Esophagus muscularis mucosa (tissue), 4 donors: ENCODE data around the gene MMP17. TPM values are rescaled to one million over a fixed set of nuclear protein-coding genes. Genes with fewer than 3 reads are reported as not detected.

Source experiments
- DNase-seq: peaks from one replicate; pipeline ENCODE4 v3.0.0-alpha.2; 2017; ENCODE audit errors: extremely low spot score
- H3K27ac ChIP-seq, 4 donors: fragments of 200-600 bp; sonication (generic); replicated peaks in 1 of 4; 1 replicate in 3 of 4; 2 replicates in 1 of 4; pipeline ENCODE4 v1.5.1; 2016 to 2019; ENCODE audit warnings: mild to moderate bottlenecking in 1 of 4
- H3K27me3 ChIP-seq, 4 donors: fragments of 200-600 bp; sonication (generic); one replicate each; pipeline versions ENCODE4 v1.5.1 to v1.6.0; 2016 to 2019
- H3K36me3 ChIP-seq, 4 donors: fragments of 200-600 bp; sonication (generic); one replicate each; pipeline ENCODE4 v1.5.1; 2016 to 2019
- H3K4me1 ChIP-seq, 4 donors: fragments of 200-600 bp; sonication (generic); one replicate each; pipeline ENCODE4 v1.5.1; 2016 to 2019
- H3K4me3 ChIP-seq, 4 donors: fragments of 200-600 bp; sonication (generic); 1 replicate in 2 of 4; 2 replicates in 2 of 4; pipeline ENCODE4 v1.5.1; 2016 to 2019; ENCODE audit warnings: mild to moderate bottlenecking in 4 of 4, moderate library complexity in 1 of 4
- H3K9me3 ChIP-seq, 4 donors: fragments of 200-600 bp; sonication (generic); 1 replicate in 3 of 4; 2 replicates in 1 of 4; pipeline ENCODE4 v1.5.1; 2016 to 2019
- EP300 ChIP-seq: sonication (generic); formaldehyde crosslinking; IDR thresholded peaks from one replicate; pipeline ENCODE4 v1.6.1; 2017; ENCODE audit warnings: antibody characterized with exemption
- POLR2A ChIP-seq: fragments of 450-650 bp; IDR thresholded peaks from one replicate; pipeline ENCODE4 v1.6.1; 2017; ENCODE audit warnings: antibody characterized with exemption, moderate library complexity, mild to moderate bottlenecking, low read depth
- POLR2AphosphoS5 ChIP-seq, 2 donors: sonication (generic); formaldehyde crosslinking; IDR thresholded peaks; one replicate each; pipeline ENCODE4 v1.6.1; 2017; ENCODE audit warnings: antibody characterized with exemption in 2 of 2
- WGBS: methylation state at CpG from one replicate; pipeline ENCODE4 v1.1.5; 2018; 5-methylcytosine and 5-hydroxymethylcytosine counted together
- intact Hi-C: fragments of 100-400 bp; cut with DNase I; formaldehyde crosslinking; loops from one replicate; pipeline ENCODE4 v1.15.1; 2023
- total RNA-seq, 4 donors: library from RNA; depleted of rRNA; stranded (reverse); fragments of >200 nt; gene quantifications; one replicate each; pipeline versions ENCODE4 v1.1.0 to v1.2.1, GENCODE V29; 2016
- TF ChIP-seq, protein P1 (sequence below), 3 experiments: fragments of 200-600 bp in 2 of 3; fragments of 450-650 bp in 1 of 3; sonication (generic) in 2 of 3; IDR thresholded peaks; one replicate each; pipeline ENCODE4 v1.5.1; 2017 to 2019; ENCODE audit warnings: antibody characterized with exemption in 3 of 3, mild to moderate bottlenecking in 2 of 3, moderate library complexity in 1 of 3

MMP17 gene
- total RNA-seq, 4 donors from 2014 or later, result 2.5 to 5.8 (median 5.1) TPM

DNA sequence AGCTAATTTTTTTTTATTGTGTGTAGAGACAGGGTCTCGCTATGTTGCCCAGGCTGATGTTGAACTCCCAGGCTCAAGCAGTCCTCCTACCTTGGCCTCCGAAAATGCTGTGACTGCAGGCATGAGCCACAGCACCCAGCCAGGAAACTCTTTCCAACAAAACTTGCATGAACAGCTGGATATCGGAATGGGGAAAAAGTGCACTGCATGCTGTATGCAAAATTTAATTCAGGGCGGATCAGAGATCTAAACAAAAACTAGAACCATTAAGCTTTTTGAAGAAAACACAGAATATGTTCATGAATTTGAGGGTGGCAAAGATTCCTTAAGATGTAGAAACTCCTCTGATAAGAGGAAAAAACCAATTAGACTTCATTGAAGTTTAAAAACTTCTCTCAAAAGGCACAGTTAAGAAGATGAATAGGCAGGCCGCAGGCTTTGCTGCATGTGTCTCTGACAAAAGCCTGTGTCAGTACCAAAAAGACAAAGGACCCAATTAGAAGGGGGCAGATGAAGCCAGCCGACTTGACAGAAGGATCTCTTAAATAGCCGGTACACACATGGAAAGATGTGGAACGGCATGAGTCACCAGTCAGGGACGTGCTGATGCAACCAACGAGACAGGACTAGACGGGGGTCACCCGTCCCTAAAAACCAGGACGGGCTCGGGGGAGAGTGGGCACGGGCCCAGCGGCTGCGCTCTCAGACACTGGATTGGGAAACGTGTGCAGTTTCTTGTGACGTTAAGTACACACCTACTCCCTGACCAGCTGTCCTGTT, 34.8 kb upstream of the MMP17 start:
- intact Hi-C loops, result no loop called here
- Histone ChIP-seq H3K27ac (no peak overlapping the region), H3K9me3 (no peaks in the 10 kb centered on the region), H3K36me3 (peaks cover 31 to 96% (median 90%) of the 10 kb centered on the region in 4 donors), H3K27me3 (no peaks in the 10 kb centered on the region), H3K4me1 (no peaks in the 10 kb centered on the region), H3K4me3 (no peak overlapping the region)
- 81% methylated on average over 18 of the region's 19 CpGs for WGBS
- DNase-seq, result no peak
- TF ChIP-seq POLR2AphosphoS5 (IDR thresholded peaks at IDR 0.05) (no peak), POLR2A (no peak)
- TF ChIP-seq, protein P1, sequence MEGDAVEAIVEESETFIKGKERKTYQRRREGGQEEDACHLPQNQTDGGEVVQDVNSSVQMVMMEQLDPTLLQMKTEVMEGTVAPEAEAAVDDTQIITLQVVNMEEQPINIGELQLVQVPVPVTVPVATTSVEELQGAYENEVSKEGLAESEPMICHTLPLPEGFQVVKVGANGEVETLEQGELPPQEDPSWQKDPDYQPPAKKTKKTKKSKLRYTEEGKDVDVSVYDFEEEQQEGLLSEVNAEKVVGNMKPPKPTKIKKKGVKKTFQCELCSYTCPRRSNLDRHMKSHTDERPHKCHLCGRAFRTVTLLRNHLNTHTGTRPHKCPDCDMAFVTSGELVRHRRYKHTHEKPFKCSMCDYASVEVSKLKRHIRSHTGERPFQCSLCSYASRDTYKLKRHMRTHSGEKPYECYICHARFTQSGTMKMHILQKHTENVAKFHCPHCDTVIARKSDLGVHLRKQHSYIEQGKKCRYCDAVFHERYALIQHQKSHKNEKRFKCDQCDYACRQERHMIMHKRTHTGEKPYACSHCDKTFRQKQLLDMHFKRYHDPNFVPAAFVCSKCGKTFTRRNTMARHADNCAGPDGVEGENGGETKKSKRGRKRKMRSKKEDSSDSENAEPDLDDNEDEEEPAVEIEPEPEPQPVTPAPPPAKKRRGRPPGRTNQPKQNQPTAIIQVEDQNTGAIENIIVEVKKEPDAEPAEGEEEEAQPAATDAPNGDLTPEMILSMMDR (IDR thresholded peaks at IDR 0.05), result no peak

DNA sequence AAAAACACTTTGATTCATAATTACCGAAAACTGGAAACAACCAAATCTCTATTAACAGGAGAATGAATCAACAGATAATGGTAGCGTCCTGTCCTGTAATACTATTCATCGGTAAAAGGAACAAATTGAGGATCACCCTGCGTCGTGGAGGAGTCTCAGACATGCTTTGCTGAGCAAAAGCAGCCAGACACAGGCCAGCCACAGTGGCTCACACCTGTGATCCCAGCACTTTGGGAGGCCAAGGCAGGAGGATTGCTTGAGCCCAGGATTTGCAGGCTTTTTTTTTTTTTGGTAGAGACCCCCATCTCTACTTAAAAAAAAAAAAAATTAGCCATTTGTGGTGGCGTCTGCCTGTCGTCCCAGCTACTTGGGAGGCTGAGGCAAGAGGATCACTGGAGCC, 34.1 kb upstream of the MMP17 start:
- Histone ChIP-seq H3K4me1 (no peaks in the 10 kb centered on the region), H3K27me3 (no peaks in the 10 kb centered on the region), H3K9me3 (no peaks in the 10 kb centered on the region), H3K4me3 (no peak overlapping the region), H3K27ac (no peak overlapping the region), H3K36me3 (peaks cover 30 to 96% (median 90%) of the 10 kb centered on the region in 4 donors)
- intact Hi-C loops, result no loop called here
- WGBS, result 94% methylated on average over 7 of the region's 7 CpGs
- no peak for DNase-seq
- TF ChIP-seq, protein P1 (IDR thresholded peaks at IDR 0.05), result no peak
- TF ChIP-seq POLR2AphosphoS5 (IDR thresholded peaks at IDR 0.05) (no peak), EP300 (no peak), POLR2A (no peak)

DNA sequence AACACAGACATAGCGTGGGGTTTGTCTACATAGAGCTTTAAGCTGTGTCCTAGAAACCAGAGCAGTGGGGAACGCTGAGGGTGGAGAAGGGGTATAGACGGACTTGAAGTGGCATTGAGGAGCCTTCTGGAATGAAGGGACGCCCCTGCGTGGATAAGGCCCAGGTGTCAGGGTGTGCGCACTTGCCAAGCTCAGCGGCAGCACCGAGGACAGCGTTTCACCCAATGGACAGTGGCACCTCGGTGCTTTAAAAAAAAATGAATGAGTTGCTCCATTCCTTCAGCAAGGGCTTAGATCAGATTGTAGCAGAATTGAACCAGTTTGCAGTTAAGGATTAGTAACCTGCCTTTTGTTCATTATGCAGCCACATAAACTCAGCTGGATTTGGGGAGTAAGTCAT, 33.6 kb upstream of the MMP17 start:
- 91% methylated on average over 10 of the region's 10 CpGs for WGBS
- H3K27me3 ChIP-seq, result no peaks in the 10 kb centered on the region
- H3K9me3 ChIP-seq, result no peaks in the 10 kb centered on the region
- no peak overlapping the region for H3K27ac ChIP-seq
- TF ChIP-seq POLR2AphosphoS5 (IDR thresholded peaks at IDR 0.05) (no peak), POLR2A (no peak), EP300 (no peak)
- TF ChIP-seq, protein P1 (IDR thresholded peaks at IDR 0.05), result no peak
- H3K4me1 ChIP-seq, result no peaks in the 10 kb centered on the region
- no peak for DNase-seq
- intact Hi-C loops, result no loop called here
- peaks cover 33 to 96% (median 90%) of the 10 kb centered on the region in 4 donors for H3K36me3 ChIP-seq
- H3K4me3 ChIP-seq, result no peak overlapping the region

DNA sequence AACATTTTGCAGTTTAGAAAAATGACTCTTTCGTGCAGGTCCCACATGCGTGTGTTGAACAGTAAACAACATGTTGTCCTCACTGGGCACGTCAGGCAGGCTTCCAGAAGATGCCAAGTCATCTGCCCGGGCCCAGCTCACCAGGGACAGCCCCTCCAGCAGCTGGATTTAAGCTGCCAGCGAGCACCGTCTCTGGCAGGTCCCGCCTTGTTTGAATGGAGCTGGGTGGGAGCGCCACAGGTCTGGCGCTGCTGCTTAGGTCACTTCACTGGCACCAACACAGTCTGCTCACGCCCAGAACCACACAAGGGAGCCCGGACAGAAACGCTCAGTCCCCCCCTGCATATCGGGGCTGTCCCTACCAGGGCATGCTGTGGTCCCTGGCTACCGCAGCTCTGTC, 33.1 kb upstream of the MMP17 start:
- Histone ChIP-seq H3K4me3 (no peak overlapping the region), H3K36me3 (peaks cover 34 to 96% (median 90%) of the 10 kb centered on the region in 4 donors), H3K27me3 (no peaks in the 10 kb centered on the region), H3K4me1 (no peaks in the 10 kb centered on the region), H3K9me3 (no peaks in the 10 kb centered on the region), H3K27ac (no peak overlapping the region)
- WGBS, result 90% methylated on average over 6 of the region's 14 CpGs
- intact Hi-C loops, result no loop called here
- TF ChIP-seq EP300 (no peak), POLR2A (no peak), POLR2AphosphoS5 (IDR thresholded peaks at IDR 0.05) (no peak)
- TF ChIP-seq, protein P1 (IDR thresholded peaks at IDR 0.05), result no peak
- no peak for DNase-seq
